Left forelimb (tissue), 1 donor: ENCODE results near the gene ZNF280D.
"Not testable (repeated sequence)": the region's sequence is repeated elsewhere in the genome, so short reads cannot be mapped to it uniquely, and the experiment has no call there.

Experiments used
- DNase-seq: peaks from one replicate; pipeline ENCODE4 v3.0.0-alpha.2; 2018; ENCODE audit warnings: low spot score

Gene ZNF280D

DNA sequence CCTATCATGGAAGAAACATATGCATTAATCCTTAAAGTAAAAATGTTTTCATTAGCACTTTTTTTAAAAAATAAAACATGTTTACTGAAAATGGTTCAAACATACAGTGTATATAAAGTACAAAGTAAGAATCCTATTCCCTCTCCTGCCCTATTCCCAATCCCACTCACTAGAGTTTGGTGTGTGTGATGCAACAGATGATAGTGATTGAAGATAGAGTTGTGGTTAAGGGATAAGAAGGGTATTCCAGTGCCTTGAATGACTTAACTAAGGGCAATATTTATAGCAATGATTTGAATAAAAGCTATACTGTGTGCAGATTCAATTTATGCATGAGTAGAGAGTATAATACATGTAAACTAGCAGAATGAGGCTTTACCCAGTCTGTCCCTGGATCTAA, 18.1 kb downstream of the ZNF280D start:
- DNase-seq, result no peak

DNA sequence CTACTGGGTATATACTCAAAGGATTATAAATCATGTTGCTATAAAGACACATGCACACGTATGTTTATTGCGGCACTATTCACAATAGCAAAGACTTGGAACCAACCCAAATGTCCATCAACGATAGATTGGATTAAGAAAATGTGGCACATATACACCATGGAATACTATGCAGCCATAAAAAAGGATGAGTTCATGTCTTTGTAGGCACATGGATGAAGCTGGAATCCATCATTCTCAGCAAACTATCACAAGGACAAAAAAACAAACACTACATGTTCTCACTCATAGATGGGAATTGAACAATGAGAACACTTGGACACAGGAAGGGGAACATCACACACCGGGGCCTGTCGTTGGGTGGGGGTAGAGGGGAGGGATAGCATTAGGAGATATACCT, 23.8 kb downstream of the ZNF280D start:
- DNase-seq, result not testable (repeated sequence)

GRCh38 chr15:56699743-56700142, 33.6 kb downstream of the ZNF280D start:
- no peak for DNase-seq

DNA sequence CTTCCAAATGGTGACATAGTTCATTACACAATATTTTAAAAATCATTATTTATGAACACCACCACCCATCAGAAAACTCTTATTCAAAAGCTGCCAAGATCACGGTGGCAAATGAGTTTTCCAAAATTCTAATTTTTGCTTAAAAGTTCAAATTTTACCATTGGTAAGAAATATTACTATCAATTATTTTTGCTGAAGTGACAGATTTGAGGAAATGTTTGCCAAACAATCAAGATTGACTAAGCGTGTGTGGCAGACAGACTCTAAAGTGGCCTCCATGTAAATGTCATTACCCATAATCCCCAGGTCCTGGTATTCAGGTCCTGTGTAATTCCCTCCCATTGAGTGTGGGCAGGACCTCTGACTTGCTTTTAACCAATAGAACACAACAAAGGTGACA, 35.0 kb downstream of the ZNF280D start:
- DNase-seq, result no peak

GRCh38 chr15:56693761-56694160, 39.5 kb downstream of the ZNF280D start:
- DNase-seq, result no peak

GRCh38 chr15:56690733-56691132, 42.6 kb downstream of the ZNF280D start:
- DNase-seq, result no peak

DNA sequence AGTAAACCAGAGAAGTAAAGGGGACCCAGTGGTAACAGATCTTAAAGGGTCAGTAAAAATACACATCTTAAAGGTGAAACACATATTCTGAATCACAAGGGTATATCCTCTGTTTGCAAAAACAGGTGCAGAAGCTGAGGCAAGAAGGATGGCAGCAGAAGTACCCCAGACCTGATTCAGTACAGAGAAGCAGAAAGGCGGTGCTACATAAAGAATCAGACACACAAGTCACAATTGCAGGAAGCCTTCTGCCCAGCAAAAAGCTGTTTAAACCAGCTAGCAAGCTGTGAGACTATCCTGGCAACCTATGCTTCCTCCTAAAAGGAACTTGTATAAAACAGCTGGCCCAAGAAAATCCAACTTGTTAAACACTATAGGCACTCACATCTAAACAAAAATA, 49.4 kb downstream of the ZNF280D start:
- DNase-seq, result no peak

- no peak for DNase-seq
Observed at GRCh38 chr15:56681113-56681512, 52.2 kb downstream of the ZNF280D start.

DNA sequence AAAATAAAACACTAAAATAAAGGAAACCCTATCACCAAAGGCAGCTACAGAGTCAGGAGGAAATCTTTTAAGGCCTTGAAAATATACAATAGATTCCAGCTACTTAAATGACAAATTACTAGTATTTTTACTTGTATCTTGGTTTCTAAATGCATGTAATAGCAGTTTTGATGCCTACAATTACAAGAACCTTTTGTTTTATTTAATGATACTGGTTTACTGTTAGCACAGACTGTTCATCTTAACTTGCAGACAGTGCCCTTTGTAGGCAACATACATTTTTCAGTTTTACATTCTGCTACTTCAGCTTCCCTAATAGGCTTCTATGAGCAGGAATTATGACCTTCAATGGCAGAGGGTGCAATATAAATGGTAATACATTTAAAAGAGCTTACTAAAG, 54.1 kb downstream of the ZNF280D start:
- no peak for DNase-seq

DNA sequence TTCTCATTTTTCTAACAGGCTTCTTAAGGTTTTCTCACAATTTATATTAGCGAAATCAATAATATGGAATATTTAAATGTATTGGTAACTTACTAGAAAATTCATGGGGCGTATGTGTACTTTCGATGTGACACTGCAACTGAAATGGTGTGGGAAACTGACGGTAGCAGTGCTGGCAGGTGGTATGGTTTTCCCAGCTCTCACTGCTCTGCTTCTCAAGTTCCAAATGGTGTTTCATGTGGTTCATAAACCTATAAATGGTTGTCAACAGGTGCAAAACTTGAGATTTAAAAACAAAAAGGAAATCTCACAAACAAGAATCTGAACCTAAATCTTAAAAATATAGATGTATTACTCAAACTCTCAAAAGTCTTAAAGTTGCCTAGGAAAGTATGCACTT, 54.7 kb downstream of the ZNF280D start:
- DNase-seq, result no peak

DNA sequence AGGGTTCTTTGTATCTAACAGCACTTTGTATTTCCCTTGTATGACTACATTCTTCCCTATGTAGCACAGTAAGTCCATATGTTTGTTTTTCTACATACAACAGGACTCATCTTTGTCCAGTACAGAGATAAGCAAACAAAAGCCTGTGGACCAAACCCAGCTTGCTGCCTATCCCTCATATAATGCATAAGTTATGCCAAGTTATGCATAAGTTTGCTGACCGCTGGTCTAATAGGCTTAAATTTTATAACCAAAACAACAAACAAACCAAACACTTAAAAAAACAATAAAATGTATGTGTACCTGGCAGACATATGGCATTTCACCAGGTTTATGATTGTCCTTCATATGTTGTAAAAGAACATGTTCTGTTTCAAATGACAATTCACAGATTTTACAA, 56.0 kb downstream of the ZNF280D start:
- no peak for DNase-seq

DNA sequence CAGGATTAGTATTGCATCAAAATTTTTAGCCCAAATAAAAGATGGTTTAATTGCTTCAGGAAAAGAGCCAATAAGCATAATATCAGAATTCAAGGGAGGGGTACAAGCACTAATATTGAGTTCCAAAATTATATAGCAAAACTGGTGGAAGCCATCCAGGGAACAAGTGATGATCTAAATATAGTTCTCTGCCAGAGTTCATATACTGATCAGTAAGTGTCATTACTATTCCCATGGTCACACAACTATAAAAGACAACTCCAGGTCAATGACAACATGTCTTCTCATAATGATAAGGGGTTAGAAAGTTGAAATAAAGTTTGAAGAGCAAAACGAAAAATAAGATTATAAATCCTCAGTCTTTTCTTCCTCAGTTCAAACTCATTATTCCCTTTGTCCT, 57.4 kb downstream of the ZNF280D start:
- no peak for DNase-seq

- no peak for DNase-seq
Observed at GRCh38 chr15:56674857-56675256, 58.5 kb downstream of the ZNF280D start.

DNA sequence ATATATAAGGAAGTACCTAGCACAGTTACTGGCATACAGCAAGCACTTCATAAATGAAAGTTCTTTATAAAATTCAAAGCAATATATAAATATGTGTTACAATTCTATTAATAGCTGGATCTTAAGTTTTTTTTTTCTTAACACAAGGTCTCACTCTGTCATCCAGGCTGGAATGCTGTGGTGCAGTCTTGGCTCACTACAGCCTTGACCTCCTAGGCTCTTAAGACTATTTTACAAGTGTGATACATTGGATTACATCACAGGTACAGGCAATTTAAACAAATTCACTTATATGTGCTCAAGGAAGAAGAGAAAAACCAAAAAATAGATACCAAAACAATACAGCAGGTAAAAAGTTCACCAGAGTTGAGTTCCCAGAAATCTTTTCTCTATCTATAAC, 60.6 kb downstream of the ZNF280D start:
- no peak for DNase-seq

- DNase-seq, result no peak
Observed at GRCh38 chr15:56667517-56667916, 65.8 kb downstream of the ZNF280D start.

DNA sequence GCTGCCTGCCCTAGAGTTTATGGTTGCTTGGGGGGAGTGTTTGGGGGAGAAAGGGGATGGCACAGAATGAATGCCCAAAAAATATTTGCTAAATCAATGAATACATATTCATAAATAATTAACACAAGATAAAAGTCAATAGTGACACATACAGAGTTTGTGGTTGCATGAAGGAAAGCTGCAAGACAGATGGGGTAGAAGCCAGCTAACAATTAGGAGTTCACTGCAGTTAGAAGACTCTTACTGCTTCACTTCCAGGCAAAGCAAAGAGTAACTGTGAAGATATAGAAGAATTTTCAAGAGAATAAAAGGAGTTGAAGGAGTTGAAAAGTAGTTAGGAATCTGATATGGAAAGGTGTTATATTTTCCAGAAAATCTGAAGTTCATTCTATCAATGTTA, 72.4 kb downstream of the ZNF280D start:
- no peak for DNase-seq

DNA sequence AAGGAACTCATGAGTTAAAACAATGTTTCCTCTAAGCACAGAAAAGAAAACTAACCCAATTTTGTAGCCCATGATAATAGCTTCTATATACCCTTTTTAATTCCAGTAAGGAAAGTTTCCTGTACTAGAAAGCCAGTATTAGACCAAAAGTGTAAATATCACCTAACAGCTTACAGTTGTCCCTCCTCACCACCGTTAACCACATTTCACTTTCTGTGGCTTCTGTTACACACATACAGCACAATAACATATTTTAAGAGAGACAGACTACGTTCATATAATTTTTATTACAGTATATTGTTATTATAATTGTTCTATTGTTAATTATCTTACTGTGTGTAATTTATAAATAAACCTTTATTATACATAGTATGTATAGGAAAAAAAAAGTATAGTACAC, 74.1 kb downstream of the ZNF280D start:
- DNase-seq, result no peak

GRCh38 chr15:56654624-56655023, 78.7 kb downstream of the ZNF280D start:
- DNase-seq, result no peak

DNA sequence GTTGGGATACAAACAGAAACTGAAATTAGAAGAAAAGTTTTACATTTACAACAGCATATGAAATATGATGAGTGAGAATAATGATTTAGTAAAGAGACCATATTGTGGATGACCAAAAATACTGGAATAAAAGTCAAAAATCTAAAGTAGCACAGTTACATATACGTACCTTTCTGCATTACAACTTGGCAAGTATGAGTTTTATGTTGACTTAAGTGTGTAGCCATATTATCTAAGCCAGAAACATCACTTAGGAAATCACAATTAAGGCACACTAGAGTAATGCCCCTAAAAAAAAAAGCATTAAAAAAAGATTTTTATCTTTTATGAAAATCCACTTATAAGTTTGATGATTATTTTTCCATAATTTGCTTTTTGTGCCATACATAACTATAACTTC, 79.1 kb downstream of the ZNF280D start:
- no peak for DNase-seq

GRCh38 chr15:56653787-56654186, 79.5 kb downstream of the ZNF280D start:
- DNase-seq, result no peak

DNA sequence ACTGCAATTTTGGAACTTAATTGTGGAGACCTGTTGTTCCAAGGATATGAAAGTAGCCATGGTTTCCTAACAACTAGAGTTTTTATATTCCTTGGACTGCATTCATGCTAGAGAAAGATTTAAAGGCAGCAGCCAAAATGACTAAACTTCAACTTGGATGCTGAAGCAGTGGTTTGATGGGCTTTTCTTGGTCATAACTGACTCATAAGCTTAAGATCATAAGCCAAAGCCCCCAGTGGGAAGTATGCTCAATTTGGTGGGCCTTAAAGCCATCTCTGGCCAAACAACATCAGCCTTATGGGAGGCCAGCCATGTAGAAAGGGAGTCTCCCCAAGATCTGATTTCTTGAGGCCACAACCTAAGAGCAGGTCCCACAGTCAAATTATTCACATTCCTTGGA, 80.2 kb downstream of the ZNF280D start:
- no peak for DNase-seq

DNA sequence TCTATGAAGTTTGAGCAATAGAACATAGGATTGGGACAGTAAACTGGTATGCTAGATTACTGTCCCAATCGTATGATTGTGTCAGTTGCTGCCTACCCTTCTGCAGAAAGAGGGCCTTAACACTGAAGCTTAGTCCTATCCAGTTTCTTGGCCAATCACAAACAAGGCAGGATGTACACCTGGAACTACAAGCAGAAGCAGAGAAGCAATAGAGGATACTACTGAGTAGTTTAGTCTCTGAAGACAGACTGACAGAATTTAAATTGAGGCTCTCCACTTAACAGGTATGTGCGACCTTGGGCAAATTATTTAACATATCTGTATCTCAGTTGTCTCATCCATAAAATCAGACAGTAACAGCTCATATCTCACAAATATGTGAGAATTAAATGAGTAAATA, 85.0 kb downstream of the ZNF280D start:
- DNase-seq, result no peak

GRCh38 chr15:56640549-56640948, 92.8 kb downstream of the ZNF280D start:
- no peak for DNase-seq

GRCh38 chr15:56640127-56640526, 93.2 kb downstream of the ZNF280D start:
- DNase-seq, result no peak

- DNase-seq, result no peak
Observed at GRCh38 chr15:56639631-56640030, 93.7 kb downstream of the ZNF280D start.
